ENCODE data around the gene ARSB. TPM values are rescaled to one million over a fixed set of nuclear protein-coding genes. Genes with fewer than 3 reads are reported as not detected.

The ARSB gene
- total and polyA plus RNA-seq, 3 donors from 2014 or later, result 5.3 to 12.9 (median 11.8) TPM

DNA sequence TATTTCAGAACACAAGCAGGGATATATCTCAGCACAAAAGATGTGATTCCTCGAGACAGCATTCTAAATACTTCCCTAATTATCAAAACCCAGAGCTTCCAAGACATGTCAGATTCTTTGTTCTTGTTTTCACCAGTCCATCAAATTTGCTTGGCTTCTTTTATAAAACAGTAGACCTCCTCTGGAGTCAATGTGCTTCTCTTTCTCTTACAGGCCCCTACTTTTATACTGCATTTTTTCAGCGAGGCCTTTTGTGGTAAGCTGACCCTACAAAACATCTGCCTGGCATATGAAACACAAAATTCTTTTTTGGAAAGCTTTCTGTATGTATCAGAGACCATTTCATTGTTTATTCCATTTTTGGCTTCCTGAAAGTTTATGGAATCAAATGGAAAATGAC lies 81.8 kb downstream of the ARSB start:
- no peak for DNase-seq
- Histone ChIP-seq H3K27me3 (no peaks in the 10 kb centered on the region), H3K4me1 (peaks cover 3% of the 10 kb centered on the region), H3K36me3 (ENCODE audit: low read depth, missing control alignments) (no peaks in the 10 kb centered on the region), H3K27ac (no peak overlapping the region), H3K4me3 (no peak overlapping the region), H3K9me3 (no peaks in the 10 kb centered on the region)
- 86 to 92% methylated on average over 2 of the region's 2 CpGs for WGBS, 2 donors
- intact Hi-C loops (cut with DNase I; ENCODE audit: low total_unique reads), result no loop called here
- TF ChIP-seq POLR2A (IDR thresholded peaks at IDR 0.05), result no peak
- TF ChIP-seq, protein P1, sequence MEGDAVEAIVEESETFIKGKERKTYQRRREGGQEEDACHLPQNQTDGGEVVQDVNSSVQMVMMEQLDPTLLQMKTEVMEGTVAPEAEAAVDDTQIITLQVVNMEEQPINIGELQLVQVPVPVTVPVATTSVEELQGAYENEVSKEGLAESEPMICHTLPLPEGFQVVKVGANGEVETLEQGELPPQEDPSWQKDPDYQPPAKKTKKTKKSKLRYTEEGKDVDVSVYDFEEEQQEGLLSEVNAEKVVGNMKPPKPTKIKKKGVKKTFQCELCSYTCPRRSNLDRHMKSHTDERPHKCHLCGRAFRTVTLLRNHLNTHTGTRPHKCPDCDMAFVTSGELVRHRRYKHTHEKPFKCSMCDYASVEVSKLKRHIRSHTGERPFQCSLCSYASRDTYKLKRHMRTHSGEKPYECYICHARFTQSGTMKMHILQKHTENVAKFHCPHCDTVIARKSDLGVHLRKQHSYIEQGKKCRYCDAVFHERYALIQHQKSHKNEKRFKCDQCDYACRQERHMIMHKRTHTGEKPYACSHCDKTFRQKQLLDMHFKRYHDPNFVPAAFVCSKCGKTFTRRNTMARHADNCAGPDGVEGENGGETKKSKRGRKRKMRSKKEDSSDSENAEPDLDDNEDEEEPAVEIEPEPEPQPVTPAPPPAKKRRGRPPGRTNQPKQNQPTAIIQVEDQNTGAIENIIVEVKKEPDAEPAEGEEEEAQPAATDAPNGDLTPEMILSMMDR (IDR thresholded peaks at IDR 0.05), result no peak

DNA sequence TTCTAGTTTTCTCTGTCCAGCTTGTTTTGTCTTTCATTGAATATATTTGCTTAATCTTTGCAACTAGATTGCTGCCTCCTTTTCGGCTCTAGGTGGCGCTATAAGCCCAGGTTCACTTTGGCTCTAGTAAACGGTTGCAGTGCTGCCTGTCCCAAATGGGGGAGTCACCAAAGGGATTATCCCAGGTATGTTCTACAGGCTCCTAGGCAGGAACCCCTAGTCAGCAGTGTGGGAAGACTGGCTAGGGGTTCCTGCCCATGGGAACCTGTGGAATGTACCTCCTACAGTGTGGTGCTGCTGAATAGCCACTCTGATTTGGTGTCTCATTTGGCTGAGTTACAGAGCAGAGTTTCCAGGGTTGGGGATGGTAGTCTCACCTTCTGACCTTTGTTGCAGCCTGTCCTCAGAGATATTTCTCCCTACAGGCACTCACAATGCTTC lies 85.2 kb downstream of the ARSB start:
- H3K4me3 ChIP-seq, result no peak overlapping the region
- no peaks in the 10 kb centered on the region for H3K27me3 ChIP-seq
- TF ChIP-seq POLR2A (IDR thresholded peaks at IDR 0.05), result no peak
- TF ChIP-seq, protein P1 (IDR thresholded peaks at IDR 0.05), result peak in 1 of 3 experiments; percentile 44
- no peak overlapping the region for H3K27ac ChIP-seq
- WGBS, 2 donors, result 36 to 49% methylated on average over 3 of the region's 3 CpGs
- no peaks in the 10 kb centered on the region for H3K9me3 ChIP-seq
- no peaks in the 10 kb centered on the region for H3K36me3 ChIP-seq (ENCODE audit: low read depth, missing control alignments)
- intact Hi-C loops (cut with DNase I; ENCODE audit: low total_unique reads), result no loop called here
- H3K4me1 ChIP-seq, result no peaks in the 10 kb centered on the region
- DNase-seq, result peak; percentile 31

GRCh38 chr5:78896132-78896531 lies 89.0 kb downstream of the ARSB start:
- Histone ChIP-seq H3K4me3 (no peak overlapping the region), H3K36me3 (ENCODE audit: low read depth, missing control alignments) (no peaks in the 10 kb centered on the region), H3K9me3 (no peaks in the 10 kb centered on the region), H3K27me3 (no peaks in the 10 kb centered on the region), H3K27ac (no peak overlapping the region), H3K4me1 (no peaks in the 10 kb centered on the region)
- intact Hi-C loops (cut with DNase I; ENCODE audit: low total_unique reads), result no loop called here
- WGBS, 2 donors, result 78 to 80% methylated on average over 4 of the region's 4 CpGs
- TF ChIP-seq, protein P1 (IDR thresholded peaks at IDR 0.05), result no peak
- TF ChIP-seq POLR2A (IDR thresholded peaks at IDR 0.05), result no peak
- no peak for DNase-seq

DNA sequence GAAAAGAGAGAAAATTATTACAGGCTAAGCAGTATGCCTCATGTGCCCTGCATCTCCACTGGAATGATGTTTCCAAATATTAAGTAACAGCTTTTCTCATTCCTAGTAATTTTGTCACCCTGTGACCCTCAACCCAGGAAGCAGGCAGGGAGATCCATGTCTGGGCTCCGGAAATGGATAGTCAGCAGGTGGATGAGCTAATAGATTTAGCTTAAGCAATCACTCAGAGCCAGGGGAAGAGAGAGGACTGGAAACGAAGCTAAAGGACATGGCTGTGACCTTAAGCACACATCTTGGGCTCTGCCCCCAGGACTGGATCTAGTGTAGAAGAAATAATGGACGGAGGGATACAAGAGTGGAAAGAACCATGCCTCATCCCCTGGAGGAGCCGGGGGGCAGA lies 89.5 kb downstream of the ARSB start:
- Histone ChIP-seq H3K36me3 (ENCODE audit: low read depth, missing control alignments) (no peaks in the 10 kb centered on the region), H3K4me1 (no peaks in the 10 kb centered on the region), H3K4me3 (no peak overlapping the region), H3K27ac (no peak overlapping the region), H3K27me3 (no peaks in the 10 kb centered on the region), H3K9me3 (no peaks in the 10 kb centered on the region)
- no peak for DNase-seq
- WGBS, 2 donors, result 84 to 91% methylated on average over 4 of the region's 4 CpGs
- intact Hi-C loops (cut with DNase I; ENCODE audit: low total_unique reads), result no loop called here
- TF ChIP-seq POLR2A (IDR thresholded peaks at IDR 0.05), result no peak
- TF ChIP-seq, protein P1 (IDR thresholded peaks at IDR 0.05), result no peak

- intact Hi-C loops (cut with DNase I; ENCODE audit: low total_unique reads), result no loop called here
- no peak for DNase-seq
- Histone ChIP-seq H3K4me1 (no peaks in the 10 kb centered on the region), H3K9me3 (no peaks in the 10 kb centered on the region), H3K27me3 (no peaks in the 10 kb centered on the region), H3K4me3 (no peak overlapping the region), H3K36me3 (ENCODE audit: low read depth, missing control alignments) (no peaks in the 10 kb centered on the region), H3K27ac (no peak overlapping the region)
- WGBS, 2 donors, result 67 to 71% methylated on average over 4 of the region's 4 CpGs
- TF ChIP-seq, protein P1 (IDR thresholded peaks at IDR 0.05), result no peak
- TF ChIP-seq POLR2A (IDR thresholded peaks at IDR 0.05), result no peak
Observed at GRCh38 chr5:78893940-78894677, 91.0 kb downstream of the ARSB start.
